Amniotic epithelial cell (primary cell): Measurements from ENCODE around the gene GULP1.

ENCODE experiments used
- DNase-seq: peaks from one replicate; pipeline ENCODE4 v3.0.0-alpha.2; 2010; ENCODE audit warnings: low read depth

The GULP1 gene

DNA sequence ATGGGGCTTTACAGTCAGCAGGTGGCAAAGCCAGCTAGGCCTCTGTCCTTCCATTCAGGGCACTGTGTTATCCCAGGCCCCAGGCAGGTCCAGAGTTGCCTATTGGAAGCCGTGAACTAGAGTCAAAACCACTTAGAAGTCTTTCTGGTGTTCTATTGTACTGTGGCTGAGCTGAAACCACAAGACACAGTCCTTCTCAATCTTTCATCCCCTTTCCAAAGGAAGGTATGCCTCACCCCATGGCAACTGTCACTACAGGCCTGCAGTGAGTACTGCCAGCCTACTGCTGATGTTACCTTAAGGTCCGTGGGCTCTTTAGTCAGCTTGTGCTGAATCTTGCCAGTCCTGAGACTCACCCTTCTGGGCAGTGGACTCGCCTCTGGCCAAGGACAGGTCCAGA lies 181.6 kb downstream of the GULP1 start:
- no peak for DNase-seq

DNA sequence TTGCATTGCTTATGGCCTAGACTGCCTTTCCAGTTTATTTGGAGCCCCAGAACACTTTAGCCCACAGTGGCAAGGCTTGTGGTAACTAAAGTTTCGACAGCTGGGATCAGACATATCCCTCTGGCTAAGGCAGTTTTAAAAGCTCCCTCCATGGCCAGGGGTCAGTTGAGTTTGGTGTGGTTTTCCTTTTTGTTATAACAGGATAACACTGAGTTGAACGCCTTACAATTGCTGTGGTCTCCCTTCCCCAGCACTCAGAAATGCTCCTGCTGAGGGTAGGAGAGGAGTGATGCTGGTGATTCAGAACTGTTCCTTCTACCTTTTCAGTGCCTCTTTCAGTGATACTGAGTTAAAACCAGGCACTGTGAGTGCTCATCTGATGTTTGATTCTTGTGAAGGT lies 182.6 kb downstream of the GULP1 start:
- no peak for DNase-seq

DNA sequence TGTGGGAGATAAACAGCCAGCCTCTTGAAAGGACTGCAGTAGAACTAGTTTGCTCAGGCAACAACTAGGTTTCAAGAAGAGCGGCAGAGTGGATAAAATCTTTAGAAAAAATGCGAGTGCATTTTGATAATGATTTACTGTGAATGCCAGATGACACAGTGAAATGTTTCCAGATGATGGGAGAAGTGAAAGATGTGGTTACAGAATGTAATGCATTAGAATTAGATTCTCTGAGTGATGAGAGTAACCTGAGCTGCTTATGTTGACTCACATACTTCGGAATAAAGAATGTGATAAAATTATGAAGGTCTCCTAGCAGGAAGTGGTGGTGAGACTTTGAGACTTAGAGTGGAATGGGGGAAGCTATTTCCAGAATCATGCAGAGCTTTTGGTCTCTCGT lies 184.3 kb downstream of the GULP1 start:
- DNase-seq, result peak; percentile 75

DNA sequence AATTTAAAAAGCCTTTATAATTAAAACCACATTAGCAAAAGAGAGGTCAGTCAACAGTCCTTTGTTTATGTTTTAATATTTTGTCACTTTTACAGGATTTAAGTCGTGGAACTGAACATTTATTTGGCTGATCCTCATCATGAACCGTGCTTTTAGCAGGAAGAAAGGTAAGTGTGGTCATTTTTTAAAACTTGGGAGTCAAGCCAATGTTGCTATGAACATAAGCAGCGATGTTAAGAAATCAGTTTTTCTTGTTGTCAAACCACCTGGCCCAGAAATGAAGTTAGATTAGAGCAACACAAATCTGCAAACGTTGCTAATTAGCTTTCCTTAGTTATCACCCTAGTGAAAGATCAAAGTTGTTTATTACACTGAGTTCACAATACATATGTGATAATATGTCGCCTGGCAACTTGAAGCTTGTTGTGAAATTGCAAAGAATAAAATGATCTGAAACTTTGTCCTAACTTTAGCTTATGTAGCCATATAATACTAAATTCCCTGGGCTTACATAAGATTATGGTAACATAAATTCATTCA lies 186.0 kb downstream of the GULP1 start:
- DNase-seq, result no peak

DNA sequence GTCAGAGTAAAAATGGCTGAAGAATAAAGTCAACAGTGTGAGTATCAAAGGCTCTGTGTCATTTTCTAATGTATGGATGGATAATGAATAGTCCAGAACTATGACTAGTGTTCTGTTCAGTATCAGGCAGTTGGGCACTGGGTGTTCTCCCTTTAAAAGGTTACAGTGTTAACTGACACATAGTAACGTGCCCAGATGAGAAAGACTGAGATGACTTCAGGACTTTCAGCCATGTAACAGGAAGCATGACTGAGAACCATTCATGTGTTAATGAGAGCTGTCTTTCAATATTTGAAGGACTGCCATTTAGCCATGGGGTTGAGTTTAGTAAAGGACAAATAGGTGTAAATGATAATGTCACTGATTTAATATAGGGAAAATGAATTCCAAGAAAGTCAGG lies 187.1 kb downstream of the GULP1 start:
- no peak for DNase-seq

DNA sequence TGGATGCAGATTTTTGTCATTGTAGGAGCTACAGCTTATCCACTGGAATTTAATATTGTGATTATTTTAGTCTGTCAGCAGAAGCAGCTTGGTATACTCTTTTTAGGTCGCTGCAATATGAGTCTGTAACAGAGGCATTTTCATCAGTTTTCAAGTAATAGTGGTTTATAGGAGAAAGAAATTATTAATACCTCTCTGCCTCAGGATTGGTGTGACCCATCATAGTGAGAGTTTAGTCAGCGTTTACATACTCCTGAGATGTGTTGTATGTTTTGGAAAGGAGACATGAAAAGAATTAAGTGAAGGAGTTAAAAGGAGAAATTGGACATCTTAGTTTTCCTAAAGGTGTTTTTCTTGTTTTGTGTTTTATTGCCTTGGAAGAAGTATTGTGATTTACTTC lies 189.8 kb downstream of the GULP1 start:
- no peak for DNase-seq

DNA sequence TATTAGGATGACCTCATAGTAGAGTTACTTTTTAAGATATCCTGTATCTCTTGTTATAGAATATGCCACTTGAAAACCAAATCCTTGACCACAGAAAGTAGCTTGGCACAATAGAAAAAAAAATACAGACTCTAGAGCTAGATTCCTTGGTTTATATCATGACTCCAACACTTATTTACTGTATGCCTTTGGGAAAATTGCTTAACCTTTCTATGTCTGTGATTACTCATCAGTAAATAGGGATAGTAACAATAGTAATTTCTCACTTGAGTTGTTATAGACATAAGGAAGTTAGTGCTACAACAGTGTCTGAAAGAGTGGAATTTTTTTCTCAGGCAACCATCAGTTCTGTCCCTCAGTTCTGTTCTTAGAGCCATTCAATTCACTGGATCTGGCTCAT lies 193.8 kb downstream of the GULP1 start:
- peak; percentile 47 for DNase-seq

DNA sequence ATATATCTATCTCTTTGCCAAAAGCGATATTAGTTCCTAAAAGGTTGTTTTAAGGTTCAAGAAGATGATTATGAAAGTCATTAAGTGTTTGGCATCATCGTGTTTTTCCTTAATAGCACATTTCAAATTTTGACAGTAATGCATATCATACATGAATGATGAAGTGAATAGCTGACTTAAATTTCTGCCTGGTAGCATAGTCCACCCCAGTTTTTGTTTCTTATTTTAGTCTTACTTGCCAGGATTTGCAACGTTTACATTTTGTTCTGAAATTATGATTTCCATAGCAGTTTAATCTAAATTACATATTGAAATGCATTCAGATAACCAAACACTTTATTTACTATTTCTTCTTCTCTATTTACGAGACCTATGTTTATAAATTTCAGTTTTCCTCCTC lies 201.1 kb downstream of the GULP1 start:
- no peak for DNase-seq

DNA sequence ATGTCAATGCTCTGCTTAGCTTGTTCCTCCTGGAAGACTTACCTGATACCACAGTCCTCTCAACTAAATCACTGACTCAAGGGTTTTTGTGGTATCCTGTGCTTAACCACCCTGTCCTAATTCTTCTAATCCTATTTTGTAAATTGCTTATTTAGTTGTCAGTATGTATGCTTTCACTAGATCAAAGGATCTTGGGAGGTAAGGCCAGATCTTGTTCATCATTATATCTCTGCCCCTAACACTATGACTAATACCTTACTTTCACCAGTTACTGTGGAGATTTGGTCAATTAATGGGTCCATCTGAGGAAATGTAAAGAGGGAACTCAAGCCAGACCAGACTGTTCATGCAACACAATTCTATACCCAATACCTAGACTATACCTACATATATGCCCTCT lies 203.2 kb downstream of the GULP1 start:
- DNase-seq, result no peak

DNA sequence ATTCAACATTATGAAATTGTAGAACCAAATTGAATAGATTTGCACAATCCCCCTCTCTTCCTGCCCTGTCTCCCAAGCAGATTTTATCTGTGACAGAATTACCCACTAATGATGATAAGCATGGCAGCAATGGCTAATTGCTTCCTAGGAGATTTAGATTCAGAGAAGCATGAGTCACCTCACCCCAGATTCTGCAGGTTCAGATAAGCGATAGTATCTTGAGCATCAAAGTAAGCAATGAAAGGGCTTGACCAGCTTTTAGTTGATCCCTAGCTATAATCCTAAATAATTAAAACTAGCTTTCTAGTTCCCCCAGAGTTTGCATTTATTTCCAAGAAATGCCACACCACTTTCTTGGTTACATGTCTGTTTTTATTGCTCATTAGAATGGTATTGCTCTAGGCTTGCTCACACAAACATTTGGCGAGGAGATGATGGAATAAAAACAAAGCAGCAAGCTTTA lies 204.3 kb downstream of the GULP1 start:
- peak; percentile 96 for DNase-seq

DNA sequence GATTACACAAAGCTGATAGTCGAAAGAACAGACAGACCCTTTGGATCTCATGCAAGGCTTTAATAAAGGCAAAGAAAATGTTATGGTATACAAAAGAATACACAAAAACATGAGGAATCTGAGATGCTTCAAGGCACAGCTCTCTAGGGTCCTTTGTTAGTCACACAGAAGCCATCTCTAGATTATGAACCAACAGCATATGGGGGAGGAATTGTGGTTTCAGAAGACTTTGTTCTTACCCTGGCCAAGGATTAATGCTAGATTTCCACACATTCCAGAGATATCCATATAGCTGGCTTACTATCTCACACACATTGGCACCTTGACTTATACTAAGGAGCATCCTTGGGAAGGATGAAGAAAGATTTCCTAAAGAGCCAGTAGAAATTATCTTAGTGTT lies 206.1 kb downstream of the GULP1 start:
- DNase-seq, result peak; percentile 70

DNA sequence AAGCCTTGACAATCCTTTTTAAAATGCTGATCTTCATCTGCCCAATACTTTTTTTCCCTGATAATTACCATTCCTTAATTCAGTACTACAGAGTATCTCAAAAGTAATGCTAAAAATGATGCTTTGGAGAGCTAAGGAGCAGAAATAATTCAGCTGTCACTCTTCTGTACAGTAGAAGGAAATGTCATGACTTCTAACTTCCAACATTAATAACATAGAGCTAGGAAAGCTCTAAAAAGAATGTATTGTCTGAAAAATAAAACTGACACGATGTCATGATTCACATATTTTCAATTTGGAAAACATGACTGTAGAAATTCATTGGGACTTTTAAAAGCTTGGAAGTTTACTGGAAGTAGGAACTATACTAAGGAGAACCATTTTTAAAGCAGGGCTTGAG lies 212.3 kb downstream of the GULP1 start:
- DNase-seq, result no peak

DNA sequence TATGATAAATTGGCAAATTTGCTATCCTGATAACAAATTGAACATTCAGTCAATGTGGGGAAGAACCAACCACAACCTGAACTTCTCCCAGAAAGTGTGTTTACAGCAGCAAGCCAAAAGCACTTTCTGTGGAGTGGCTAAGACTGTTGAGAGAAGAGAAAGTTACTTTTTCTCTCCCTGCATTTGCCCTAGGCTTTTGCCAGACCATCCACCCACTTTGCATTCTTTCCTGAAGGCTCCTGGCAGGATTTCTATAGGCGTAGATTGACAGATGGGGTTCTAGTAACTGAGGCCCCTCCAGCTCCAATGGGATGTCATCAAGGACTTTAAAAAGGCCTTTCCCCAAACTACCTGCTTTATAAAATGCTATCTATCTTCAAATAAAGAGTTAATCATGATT lies 215.2 kb downstream of the GULP1 start:
- peak; percentile 35 for DNase-seq

DNA sequence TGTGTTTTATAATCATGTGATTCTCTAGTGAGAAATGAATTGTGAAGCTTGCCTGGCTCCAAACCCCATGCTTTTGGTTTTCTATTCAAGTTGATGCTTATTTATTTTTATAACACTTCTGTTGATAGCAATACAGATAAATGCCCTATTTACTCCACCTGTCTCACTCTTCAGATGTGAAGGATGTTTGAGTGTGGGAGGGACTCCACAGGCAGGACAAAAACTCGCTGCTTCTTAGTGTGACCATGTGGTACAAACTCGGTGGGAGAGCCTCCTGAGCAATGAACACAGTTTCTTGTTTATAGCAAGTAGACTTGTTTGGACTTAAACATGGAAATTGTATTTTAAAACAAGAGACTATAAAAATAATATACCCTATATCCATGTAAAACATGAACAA lies 219.7 kb downstream of the GULP1 start:
- DNase-seq, result no peak

DNA sequence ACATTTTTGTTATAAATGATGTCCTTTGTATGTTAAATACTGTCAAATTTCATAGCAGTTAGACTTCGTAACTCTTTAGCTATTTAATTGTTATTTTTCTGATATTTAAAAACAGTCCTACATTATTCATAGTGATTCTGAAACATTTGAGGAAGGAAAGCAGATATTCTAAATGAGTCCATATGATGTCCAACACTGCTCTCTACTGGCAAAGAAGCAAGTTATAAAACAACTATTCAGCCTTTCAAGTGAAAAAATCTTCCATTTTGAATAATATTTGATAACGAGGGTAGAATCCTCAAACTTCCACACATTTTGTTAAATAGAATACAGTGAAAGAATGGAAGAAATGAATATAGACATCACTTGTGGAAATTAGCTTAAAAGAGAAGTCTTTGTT lies 220.8 kb downstream of the GULP1 start:
- DNase-seq, result peak; percentile 73

DNA sequence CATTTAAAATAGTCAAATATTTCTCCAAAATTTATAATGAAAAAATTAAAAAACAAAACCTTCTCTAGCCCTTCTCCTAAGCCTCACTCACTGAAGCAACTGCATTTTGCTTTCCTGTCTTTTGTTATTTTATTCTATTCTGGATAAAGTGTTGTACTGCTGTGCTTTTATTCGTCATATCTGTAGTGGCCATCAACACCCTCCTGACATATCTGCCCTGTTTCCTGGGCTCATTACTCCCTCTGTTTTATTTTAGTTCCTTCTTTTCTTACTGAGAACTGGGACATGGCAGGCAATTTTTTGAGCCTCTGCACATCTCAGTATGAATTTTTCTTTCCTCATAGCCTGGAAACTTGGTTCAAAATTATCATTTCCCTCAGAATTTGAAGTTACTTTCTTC lies 224.2 kb downstream of the GULP1 start:
- no peak for DNase-seq

DNA sequence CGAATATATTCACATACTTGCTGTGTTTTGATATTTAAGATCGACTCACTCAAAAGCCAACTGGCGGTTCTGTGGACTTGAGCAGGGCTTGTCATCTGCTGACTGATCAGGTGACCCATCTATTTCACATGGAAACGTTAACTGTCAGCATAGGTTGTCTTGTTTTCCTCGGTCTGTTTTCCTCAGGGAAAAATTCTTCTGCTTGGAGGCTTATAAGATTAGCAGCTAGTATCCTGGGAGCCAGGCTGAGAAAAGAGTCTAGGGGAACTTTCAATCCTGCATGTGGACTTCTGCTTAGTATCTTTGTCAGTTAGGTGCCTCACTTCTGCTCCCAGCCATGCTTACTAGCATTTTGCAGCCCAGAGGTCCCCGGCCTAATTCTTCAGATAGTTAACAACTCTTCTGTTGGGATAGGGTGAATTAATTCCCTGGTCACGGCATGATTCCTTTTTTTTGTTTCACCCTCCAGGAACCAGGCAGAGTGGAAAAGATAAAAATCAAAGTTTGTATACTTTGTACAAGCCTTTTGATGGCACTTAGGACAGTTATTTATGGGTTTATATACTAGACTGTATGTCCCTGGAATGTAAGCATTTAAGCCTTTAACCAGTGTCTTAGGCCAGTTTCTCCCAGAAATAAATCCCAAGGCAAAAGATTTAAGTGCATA lies 226.0 kb downstream of the GULP1 start:
- peak; percentile 85 for DNase-seq

DNA sequence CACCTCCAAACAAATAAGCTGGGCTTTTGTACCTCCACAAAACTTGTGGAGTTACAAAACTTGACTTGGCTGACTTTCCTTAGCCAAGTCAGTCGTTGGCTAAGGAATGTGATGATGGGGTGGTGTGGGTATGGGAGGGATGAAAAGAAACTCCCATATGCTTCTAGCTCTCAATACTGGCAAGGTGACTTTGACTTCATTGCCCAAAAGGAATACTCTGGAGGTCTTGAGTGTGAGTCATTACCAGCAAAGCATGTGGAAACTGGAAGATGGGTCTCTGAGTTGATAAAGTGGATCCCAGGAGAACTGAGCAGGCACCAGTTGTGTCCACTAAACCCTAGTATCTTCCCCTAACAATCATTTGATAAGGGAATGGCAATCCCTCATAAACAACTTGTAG lies 226.7 kb downstream of the GULP1 start:
- peak; percentile 82 for DNase-seq

DNA sequence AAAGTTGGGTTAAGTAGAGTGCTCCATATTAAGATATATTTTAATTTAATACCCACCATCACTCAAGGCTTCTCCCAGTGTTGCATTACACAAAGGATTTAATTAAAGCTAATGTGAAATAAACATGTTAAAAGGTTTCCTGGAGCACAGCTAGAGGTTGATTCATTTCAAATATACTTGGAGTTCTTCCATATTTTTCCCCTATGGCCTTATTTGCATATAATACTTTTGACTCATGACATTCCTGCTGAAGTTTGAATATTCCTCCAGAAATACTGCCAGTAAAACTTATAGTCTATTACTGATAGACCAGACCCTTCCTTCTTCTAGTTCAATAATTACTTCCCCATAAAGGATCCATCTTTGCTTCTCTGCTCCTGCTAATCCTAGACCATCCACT lies 227.5 kb downstream of the GULP1 start:
- DNase-seq, result peak; percentile 59

DNA sequence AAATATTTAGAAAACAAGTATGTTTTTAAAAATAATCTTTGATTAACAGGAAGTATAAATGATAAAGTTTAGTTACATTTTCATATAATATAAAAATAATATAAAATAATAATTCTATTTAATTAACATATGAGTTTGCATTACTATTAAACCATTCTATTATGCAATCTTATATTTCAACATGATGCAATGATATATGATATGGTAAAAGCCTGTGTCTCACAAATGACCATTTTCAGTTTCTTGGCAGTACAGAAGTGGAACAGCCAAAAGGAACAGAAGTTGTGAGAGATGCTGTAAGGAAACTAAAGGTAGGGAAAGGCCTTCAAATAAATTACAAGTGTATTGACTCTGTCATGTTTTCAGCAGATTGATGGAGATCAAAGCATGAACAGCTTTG lies 230.8 kb downstream of the GULP1 start:
- peak; percentile 26 for DNase-seq

DNA sequence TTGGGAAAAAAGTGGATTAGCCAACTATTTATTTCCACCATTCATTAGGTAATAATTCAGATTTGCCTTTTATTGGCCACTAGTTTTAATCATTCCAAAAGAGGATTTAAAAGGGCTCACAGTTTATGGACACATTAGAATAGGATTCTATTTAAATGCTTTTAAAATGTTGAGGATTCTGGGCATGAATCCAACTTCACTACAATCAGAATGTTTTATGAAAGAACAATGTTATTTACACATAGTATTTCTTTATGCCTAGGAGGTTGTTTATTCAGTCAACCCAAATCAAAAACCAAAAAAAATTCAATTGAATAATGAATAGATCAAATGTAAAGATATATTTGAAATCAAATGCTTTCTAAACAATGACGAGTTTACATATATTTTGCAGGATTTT lies 232.2 kb downstream of the GULP1 start:
- no peak for DNase-seq

DNA sequence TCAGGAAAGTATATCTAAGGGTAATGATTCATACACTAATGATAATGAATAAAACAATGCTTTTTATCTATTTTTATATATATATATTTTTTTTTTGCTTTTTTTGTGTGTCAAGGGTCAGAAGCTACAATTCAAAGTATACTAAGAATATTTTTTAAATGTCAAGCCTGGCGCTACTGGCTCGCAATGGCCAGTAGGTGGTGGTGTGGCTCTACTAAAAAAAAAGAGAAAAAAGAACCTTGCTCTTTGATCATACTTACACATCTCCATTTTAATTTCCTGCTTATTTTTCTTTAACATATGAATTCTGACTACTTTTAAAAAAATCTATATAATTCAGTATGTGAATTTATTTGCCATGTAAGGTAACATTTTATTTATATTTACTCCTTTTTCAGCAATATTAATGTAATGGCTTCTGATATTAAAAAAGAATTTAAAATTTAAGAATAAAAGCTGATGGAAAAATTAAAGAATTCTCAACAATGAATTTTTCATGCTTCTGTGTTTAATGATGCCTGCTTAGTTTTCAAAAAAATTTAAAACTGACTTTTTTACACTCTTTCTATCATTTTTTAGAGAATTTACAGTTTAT lies 232.9 kb downstream of the GULP1 start:
- DNase-seq, result peak; percentile 68

DNA sequence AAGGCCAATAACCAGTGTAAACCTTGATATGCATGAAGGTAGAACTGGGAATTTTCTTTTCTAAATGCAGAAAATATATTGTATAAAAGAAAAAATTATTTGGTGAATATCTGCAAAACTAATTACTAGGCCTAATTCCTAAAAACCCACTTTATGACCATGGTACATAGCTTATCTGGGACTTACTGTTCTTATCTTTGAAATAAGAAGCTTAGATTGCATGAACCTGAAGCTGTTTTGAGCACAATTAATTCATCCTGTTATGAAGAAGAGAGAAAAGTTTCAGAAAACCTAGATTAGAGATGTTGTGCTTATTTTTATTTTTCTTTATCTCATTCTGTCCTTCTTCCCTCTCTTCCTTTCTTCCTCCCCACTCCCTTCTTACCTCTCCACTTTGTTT lies 235.0 kb downstream of the GULP1 start:
- peak; percentile 72 for DNase-seq

DNA sequence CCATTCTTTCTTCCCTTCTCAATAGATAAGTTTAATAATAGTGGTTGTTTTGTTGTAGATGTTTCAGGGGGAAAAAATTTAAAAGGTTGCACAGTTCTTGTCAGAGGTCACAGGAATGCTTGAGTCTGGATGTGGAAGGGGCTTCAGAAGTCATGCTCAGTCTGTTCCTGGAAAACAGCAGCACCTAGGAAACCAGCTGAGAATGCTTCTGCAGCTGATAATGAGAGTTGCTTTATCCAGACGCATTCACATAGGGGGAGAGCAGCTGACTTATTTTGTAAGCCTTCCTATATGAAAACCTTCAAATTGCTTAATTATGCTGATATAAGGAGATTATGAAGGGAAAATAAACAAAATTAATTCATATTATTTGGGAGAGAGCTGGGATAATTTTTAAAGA lies 235.5 kb downstream of the GULP1 start:
- peak; percentile 91 for DNase-seq
